SHP77 (cell line): ENCODE measurements around the gene CEL.

Experiments
- DNase-seq, 2 experiments: peaks; one replicate each; lab custom pipeline; 2025; lab: John Stamatoyannopoulos, UW

CEL gene

GRCh38 chr9:133104718-133105460 lies 43.1 kb downstream of the CEL start:
- no peak for DNase-seq

- DNase-seq = no peak
These were observed 43.6 kb downstream of the CEL start for GRCh38 chr9:133105461-133105770.

- no peak for DNase-seq
These were observed 44.9 kb downstream of the CEL start for GRCh38 chr9:133106511-133107244.

GRCh38 chr9:133107245-133107722 lies 45.5 kb downstream of the CEL start:
- no peak for DNase-seq

- no peak for DNase-seq
These were observed 46.4 kb downstream of the CEL start for GRCh38 chr9:133107961-133108793.

- DNase-seq = no peak
These were observed 47.2 kb downstream of the CEL start for GRCh38 chr9:133108794-133109641.

- DNase-seq = no peak
These were observed 48.3 kb downstream of the CEL start for GRCh38 chr9:133109931-133110650.

GRCh38 chr9:133111808-133112662 lies 50.3 kb downstream of the CEL start:
- no peak for DNase-seq

- DNase-seq = no peak
These were observed 50.9 kb downstream of the CEL start for GRCh38 chr9:133112663-133113026.

- DNase-seq = no peak
These were observed 51.6 kb downstream of the CEL start for GRCh38 chr9:133113163-133113948.

GRCh38 chr9:133113949-133114885 lies 52.4 kb downstream of the CEL start:
- peak; percentile 70 to 74 for DNase-seq

GRCh38 chr9:133114886-133115603 lies 53.3 kb downstream of the CEL start:
- no peak for DNase-seq

GRCh38 chr9:133115604-133116345 lies 54.0 kb downstream of the CEL start:
- DNase-seq = no peak

- DNase-seq = no peak
These were observed 54.8 kb downstream of the CEL start for GRCh38 chr9:133116346-133117231.

GRCh38 chr9:133117271-133118178 lies 55.7 kb downstream of the CEL start:
- no peak for DNase-seq
